A673 (cell line): ENCODE measurements around the gene TFB2M. TPM values are rescaled to one million over a fixed set of nuclear protein-coding genes. Genes with fewer than 3 reads are reported as not detected.
"Not testable (repeated sequence)": the region's sequence is repeated elsewhere in the genome, so short reads cannot be mapped to it uniquely, and the experiment has no call there.

Source experiments
- BruUV-seq: library from RNA; stranded (reverse); fragments of 400-500 nt; replicated peaks from 2 replicates; lab custom pipeline; 2021; lab: Mats Ljungman, UMichigan
- CTCF ChIA-PET: fragments of 300-600 bp; sonication (Branson Sonifier 250); formaldehyde crosslinking; loops from one replicate; lab custom pipeline; 2022; ENCODE audit warnings: antibody characterized with exemption; lab: Charles Lee
- POLR2A ChIA-PET: fragments of 300-600 bp; sonication (Branson Sonifier 250); formaldehyde crosslinking; loops from one replicate; lab custom pipeline; 2022; ENCODE audit warnings: antibody characterized with exemption; ENCODE audit not compliant: low non-redundant PET; lab: Charles Lee
- DNase-seq: peaks from one replicate; pipeline ENCODE4 v3.0.0-alpha.2; 2015; ENCODE audit warnings: low spot score
- H3K27ac ChIP-seq: fragments of 200-600 bp; sonication (generic); 2 replicates; pipeline ENCODE4 v1.5.1; 2016; ENCODE audit warnings: mixed run types, low read depth, mild to moderate bottlenecking, mixed read lengths, antibody characterized with exemption, low read length; ENCODE audit not compliant: poor library complexity, severe bottlenecking
- H3K27me3 ChIP-seq: fragments of 200-600 bp; sonication (generic); replicated peaks from 2 replicates; pipeline ENCODE4 v1.6.1; 2017; ENCODE audit warnings: mixed run types, low read depth, mild to moderate bottlenecking, mixed read lengths, antibody characterized with exemption, low read length; ENCODE audit not compliant: insufficient read depth, poor library complexity
- H3K36me3 ChIP-seq: fragments of 200-600 bp; sonication (generic); 2 replicates; pipeline ENCODE4 v1.6.1; 2016; ENCODE audit warnings: mixed run types, mild to moderate bottlenecking, mixed read lengths, antibody characterized with exemption, low read length; ENCODE audit not compliant: insufficient read depth, poor library complexity, severe bottlenecking
- H3K4me1 ChIP-seq: fragments of 200-600 bp; sonication (generic); 2 replicates; pipeline ENCODE4 v1.6.1; 2017; ENCODE audit warnings: mixed run types, mild to moderate bottlenecking, mixed read lengths, antibody characterized with exemption, low read length; ENCODE audit not compliant: insufficient read depth, poor library complexity, severe bottlenecking
- H3K4me3 ChIP-seq: fragments of 200-600 bp; sonication (generic); 2 replicates; pipeline ENCODE4 v1.5.1; 2016; ENCODE audit warnings: low read depth, mixed run types, mild to moderate bottlenecking, mixed read lengths, low read length; ENCODE audit not compliant: poor library complexity, severe bottlenecking
- H3K9me3 ChIP-seq: fragments of 200-600 bp; sonication (generic); 2 replicates; pipeline ENCODE4 v1.6.1; 2016; ENCODE audit warnings: mixed run types, low read depth, mild to moderate bottlenecking, mixed read lengths, antibody characterized with exemption, low read length; ENCODE audit not compliant: poor library complexity, severe bottlenecking
- CTCF ChIP-seq: fragments of 300-800, 200-600 bp; sonication (generic); conservative IDR thresholded peaks from 2 replicates; pipeline ENCODE4 v1.5.1; 2017; ENCODE audit warnings: low read depth, mild to moderate bottlenecking, antibody characterized with exemption, low read length, moderate library complexity, mixed read lengths
- EZH2 ChIP-seq: fragments of 200-600 bp; sonication (generic); IDR thresholded peaks from 2 replicates; pipeline ENCODE4 v1.6.1; 2017; ENCODE audit warnings: borderline replicate concordance, low read depth, mild to moderate bottlenecking, mixed read lengths, antibody characterized with exemption, low read length; ENCODE audit not compliant: poor library complexity, severe bottlenecking
- intact Hi-C: fragments of 100-400 bp; cut with micrococcal nuclease; formaldehyde crosslinking; loops from one replicate; pipeline ENCODE4 v1.10.0; 2022; ENCODE audit not compliant: unreplicated experiment
- total RNA-seq: library from RNA; stranded (reverse); gene quantifications from 2 replicates; pipeline ENCODE4 v1.2.3, GENCODE V29; 2021

Gene TFB2M
- total RNA-seq, 1 experiment from 2014 or later = 21.1 TPM

- CTCF ChIA-PET = no interaction called here
- H3K27ac ChIP-seq = no peak overlapping the region
- H3K4me3 ChIP-seq = no peak overlapping the region
- H3K36me3 ChIP-seq = no peaks in the 10 kb centered on the region
- DNase-seq = no peak
- no TSS peak for BruUV-seq
- no peaks in the 10 kb centered on the region for H3K9me3 ChIP-seq
- TF ChIP-seq CTCF (no peak), EZH2 (no peak)
- POLR2A ChIA-PET = no interaction called here
- H3K27me3 ChIP-seq = no peaks in the 10 kb centered on the region
- intact Hi-C loops = no loop called here
- H3K4me1 ChIP-seq = peaks cover 23% of the 10 kb centered on the region
These were observed 6.7 kb upstream of the TFB2M start for GRCh38 chr1:246572785-246573184.

GRCh38 chr1:246571953-246572352 is 5.9 kb upstream of the TFB2M start:
- DNase-seq = no peak
- intact Hi-C loops = no loop called here
- TF ChIP-seq EZH2 = no peak
- no peak for TF ChIP-seq CTCF
- Histone ChIP-seq H3K27ac (no peak overlapping the region), H3K27me3 (no peaks in the 10 kb centered on the region), H3K4me1 (peaks cover 23% of the 10 kb centered on the region), H3K9me3 (no peaks in the 10 kb centered on the region), H3K4me3 (no peak overlapping the region), H3K36me3 (no peaks in the 10 kb centered on the region)
- no TSS peak for BruUV-seq
- ChIA-PET POLR2A (no interaction called here), CTCF (no interaction called here)

DNA sequence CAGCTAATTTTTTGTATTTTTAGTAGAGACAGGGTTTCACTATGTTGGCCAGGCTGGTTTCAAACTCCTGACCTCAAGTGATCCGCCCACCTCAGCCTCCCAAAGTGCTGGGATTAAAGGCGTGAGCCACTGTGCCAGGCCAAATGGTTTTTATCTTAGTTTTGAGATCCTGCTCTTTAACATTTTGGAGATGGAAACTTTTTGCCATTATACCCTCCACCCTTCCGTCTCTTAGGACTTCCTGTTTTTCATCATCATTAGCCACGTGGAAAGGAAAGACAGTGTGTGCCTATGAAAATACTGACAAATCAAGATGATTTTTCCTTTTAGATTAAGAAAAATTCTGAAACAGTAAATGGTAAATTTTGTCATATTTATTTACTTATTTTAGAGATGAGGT is 5.2 kb upstream of the TFB2M start:
- BruUV-seq, POLR2A ChIA-PET, DNase-seq, H3K36me3 ChIP-seq, intact Hi-C loops, H3K4me3 ChIP-seq, H3K27ac ChIP-seq, H3K9me3 ChIP-seq, H3K27me3 ChIP-seq, CTCF ChIA-PET: not testable (repeated sequence)
- H3K4me1 ChIP-seq = peaks cover 23% of the 10 kb centered on the region
